NT2/D1 (cell line): ENCODE results near the gene ATP5MG.
A peak's percentile ranks its signal among the peaks of the same experiment; 100 is the strongest.
"Not testable (repeated sequence)": the region's sequence is repeated elsewhere in the genome, so short reads cannot be mapped to it uniquely, and the experiment has no call there.

Experiments used
- DNase-seq: peaks from one replicate; pipeline ENCODE4 v3.0.0-alpha.2; 2011; ENCODE audit warnings: low read depth, low spot score
- H3K27me3 ChIP-seq: 2 replicates; pipeline ENCODE4 v1.6.0; 2011; ENCODE audit warnings: mild to moderate bottlenecking; ENCODE audit not compliant: insufficient read length, insufficient read depth
- H3K36me3 ChIP-seq: 2 replicates; pipeline ENCODE4 v1.6.1; 2011; ENCODE audit warnings: mild to moderate bottlenecking, low read length, mixed read lengths; ENCODE audit not compliant: insufficient read depth, insufficient read length
- H3K4me1 ChIP-seq: 2 replicates; pipeline ENCODE4 v1.5.1; 2011; ENCODE audit not compliant: insufficient read depth, insufficient read length
- H3K4me3 ChIP-seq: 2 replicates; pipeline ENCODE4 v1.5.1; 2011; ENCODE audit warnings: low read depth; ENCODE audit not compliant: insufficient read length
- H3K9ac ChIP-seq: 2 replicates; pipeline ENCODE4 v1.6.0; 2011; ENCODE audit warnings: low read depth; ENCODE audit not compliant: insufficient read length
- H3K9me3 ChIP-seq: 2 replicates; pipeline ENCODE4 v1.5.1; 2011; ENCODE audit warnings: mild to moderate bottlenecking, low read length; ENCODE audit not compliant: insufficient read depth
- SUZ12 ChIP-seq: IDR thresholded peaks from 2 replicates; pipeline ENCODE4 v1.6.1; 2011; ENCODE audit not compliant: insufficient read length, insufficient read depth; ENCODE audit errors: extremely low read depth
- YY1 ChIP-seq: IDR thresholded peaks from 2 replicates; pipeline ENCODE4 v1.6.1; 2011; ENCODE audit not compliant: insufficient read length, insufficient read depth
- ZNF274 ChIP-seq: IDR thresholded peaks from 2 replicates; pipeline ENCODE4 v1.6.1; 2011; ENCODE audit warnings: mild to moderate bottlenecking, low read depth, low read length

The ATP5MG gene

DNA sequence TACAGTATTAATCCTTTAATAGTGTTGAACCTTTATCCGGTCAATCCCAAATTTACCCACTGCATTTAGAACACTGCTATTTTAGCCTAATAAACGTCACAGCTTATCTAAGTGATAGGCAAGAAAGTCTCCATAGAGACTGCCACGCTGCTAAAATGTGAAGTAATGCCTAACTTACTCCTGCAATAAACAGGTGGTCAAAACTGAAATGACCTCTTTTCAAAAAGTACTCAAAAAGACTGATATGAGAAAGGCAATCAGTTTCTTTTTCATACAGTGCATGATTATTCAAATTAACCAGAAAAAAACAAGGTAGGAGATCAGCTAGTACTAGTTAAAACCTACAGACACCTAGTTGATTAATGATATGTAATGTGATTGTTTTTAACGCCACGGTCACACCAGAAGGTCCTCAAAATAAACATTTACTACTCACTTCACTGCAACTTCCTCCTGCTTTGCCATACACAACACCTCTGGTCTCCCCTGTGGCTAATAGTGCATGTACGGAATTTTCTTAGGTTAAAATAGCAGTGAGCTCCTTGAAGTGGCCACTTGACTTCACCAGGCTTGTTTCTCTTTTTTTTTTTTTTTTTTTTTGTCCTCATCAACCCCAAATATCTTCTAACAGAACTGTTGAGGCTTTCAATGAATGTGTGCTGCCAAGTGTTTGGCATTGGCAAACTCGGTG lies 8.8 kb downstream of the ATP5MG start:
- H3K4me1 ChIP-seq: no peaks in the 10 kb centered on the region
- DNase-seq: no peak
- H3K9me3 ChIP-seq: no peaks in the 10 kb centered on the region
- no peak overlapping the region for H3K4me3 ChIP-seq
- H3K36me3 ChIP-seq: peaks cover 44% of the 10 kb centered on the region
- no peaks in the 10 kb centered on the region for H3K27me3 ChIP-seq
- H3K9ac ChIP-seq: no peak overlapping the region
- TF ChIP-seq ZNF274 (no peak), YY1 (no peak), SUZ12 (no peak)

DNA sequence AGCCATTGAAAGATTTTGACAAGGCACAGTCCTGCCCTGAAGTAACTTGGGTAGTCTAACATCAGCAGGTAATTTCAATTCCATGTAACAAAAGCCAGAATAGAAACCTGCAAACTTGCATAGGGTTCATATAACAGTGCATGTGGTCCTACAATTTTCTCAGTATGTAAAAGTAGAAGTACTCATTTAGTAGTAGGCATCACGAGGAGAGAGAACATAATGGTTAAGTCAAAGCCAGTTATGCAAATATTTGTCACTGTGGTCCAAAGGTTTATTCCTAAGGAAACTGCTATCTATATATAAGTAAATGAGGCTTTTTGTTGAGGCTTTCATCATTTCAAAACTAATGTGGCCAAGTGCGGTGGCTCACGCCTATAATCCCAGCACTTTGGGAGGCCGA lies 10.1 kb downstream of the ATP5MG start:
- Histone ChIP-seq H3K36me3 (peaks cover 32% of the 10 kb centered on the region), H3K4me1 (no peaks in the 10 kb centered on the region)
- TF ChIP-seq ZNF274: no peak
- no peak for TF ChIP-seq YY1
- no peak for TF ChIP-seq SUZ12

DNA sequence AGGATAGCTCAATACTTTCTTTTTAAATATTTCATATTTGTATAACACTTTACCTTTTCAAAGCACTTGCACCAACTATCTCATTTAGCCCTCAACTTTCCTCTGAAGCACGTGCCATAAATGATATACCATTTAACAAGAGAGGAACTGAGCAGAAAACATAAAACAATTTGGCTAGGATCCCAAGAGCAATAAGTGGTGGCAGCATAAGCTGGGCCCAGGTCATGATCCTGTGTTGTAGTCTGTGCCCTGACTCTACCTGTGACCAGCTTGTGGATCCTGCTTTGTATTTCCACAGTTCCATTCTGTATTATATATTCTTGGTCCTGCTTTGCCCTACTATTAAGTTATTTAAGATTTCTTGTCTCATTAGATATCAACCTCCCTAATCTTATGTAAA lies 11.5 kb downstream of the ATP5MG start:
- H3K27me3 ChIP-seq: no peaks in the 10 kb centered on the region
- TF ChIP-seq YY1 (no peak), ZNF274 (no peak), SUZ12 (no peak)
- peaks cover 21% of the 10 kb centered on the region for H3K36me3 ChIP-seq
- no peaks in the 10 kb centered on the region for H3K4me1 ChIP-seq
- no peaks in the 10 kb centered on the region for H3K9me3 ChIP-seq
- DNase-seq: no peak
- H3K9ac ChIP-seq: no peak overlapping the region
- no peak overlapping the region for H3K4me3 ChIP-seq

More for the DNA sequence above, 10.1 kb downstream of the ATP5MG start:
- no peak for DNase-seq
- no peaks in the 10 kb centered on the region for H3K27me3 ChIP-seq
- no peak overlapping the region for H3K4me3 ChIP-seq
- no peaks in the 10 kb centered on the region for H3K9me3 ChIP-seq
- H3K9ac ChIP-seq: no peak overlapping the region

DNA sequence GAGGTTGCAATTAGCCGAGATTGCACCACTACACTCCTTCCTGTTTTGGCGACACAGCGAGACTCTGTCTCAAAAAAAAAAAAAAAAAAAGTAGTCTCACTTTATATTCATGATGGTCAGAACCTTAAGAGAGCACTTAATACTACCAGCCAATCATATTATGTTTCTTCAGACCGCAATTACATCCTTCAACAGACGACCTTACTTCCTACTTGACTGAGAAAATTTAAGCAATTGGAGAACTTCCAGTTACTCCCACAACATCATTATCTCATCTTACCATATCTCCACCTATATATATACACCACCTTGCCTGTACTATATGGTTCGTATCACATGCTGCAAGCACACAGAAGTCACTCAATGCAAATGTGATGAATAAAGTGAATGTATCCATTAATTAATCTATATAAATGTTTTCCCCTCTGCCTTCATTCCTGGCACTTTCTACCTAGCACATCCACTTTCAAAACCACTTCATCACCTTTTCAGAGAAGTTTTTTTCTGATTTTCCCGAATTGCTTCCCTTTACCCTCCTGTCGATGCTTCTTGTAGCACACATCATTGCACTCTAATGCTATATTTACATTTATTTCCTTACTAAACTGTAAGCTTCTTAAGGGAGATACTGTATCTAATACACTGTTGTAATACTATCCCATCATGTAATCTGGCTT lies 13.8 kb downstream of the ATP5MG start:
- Histone ChIP-seq H3K9ac (peak overlapping the region; percentile 57), H3K4me3 (no peak overlapping the region), H3K9me3 (no peaks in the 10 kb centered on the region), H3K4me1 (no peaks in the 10 kb centered on the region), H3K27me3 (no peaks in the 10 kb centered on the region), H3K36me3 (peaks cover 3% of the 10 kb centered on the region)
- TF ChIP-seq SUZ12 (no peak), YY1 (no peak), ZNF274 (no peak)
- no peak for DNase-seq

DNA sequence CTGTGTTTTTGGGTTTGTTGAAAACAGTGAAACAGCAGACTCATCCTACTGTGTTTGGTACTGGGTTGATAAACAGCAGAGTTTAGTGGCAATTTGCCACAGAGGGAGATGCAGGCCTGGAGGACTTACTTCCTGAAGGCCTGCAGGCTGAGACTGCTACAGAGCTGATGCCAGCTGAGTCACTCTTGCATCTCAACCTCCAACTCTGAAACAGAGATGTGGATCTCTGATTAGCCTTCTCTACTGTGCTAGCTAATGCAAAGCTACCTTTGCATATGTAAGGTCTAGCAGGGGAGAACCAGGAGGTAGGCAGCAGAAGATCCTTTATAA lies 14.3 kb downstream of the ATP5MG start:
- peak; percentile 88 for DNase-seq
- Histone ChIP-seq H3K4me3 (no peak overlapping the region), H3K36me3 (peaks cover 3% of the 10 kb centered on the region), H3K27me3 (no peaks in the 10 kb centered on the region), H3K9ac (peak overlapping the region; percentile 57), H3K9me3 (no peaks in the 10 kb centered on the region), H3K4me1 (no peaks in the 10 kb centered on the region)
- TF ChIP-seq YY1 (no peak), SUZ12 (no peak), ZNF274 (no peak)

DNA sequence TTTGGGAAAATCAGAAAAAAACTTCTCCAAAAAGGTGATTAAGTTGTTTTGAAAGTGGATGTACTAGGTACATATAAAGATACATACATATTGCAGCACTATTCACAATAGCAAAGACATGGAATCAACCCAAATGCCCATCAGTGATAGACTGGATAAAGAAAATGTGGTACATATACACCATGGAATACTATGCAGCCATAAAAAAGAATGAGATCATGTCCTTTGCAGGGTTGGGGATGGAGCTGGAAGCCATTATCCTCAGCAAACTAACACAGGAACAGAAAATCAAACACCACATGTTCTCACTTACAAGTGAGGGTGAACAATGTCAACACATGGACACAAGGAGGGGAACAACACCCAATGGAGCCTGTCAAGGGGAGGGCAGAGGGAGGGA lies 15.5 kb downstream of the ATP5MG start:
- not testable (repeated sequence) for H3K9me3 ChIP-seq, H3K27me3 ChIP-seq, H3K4me1 ChIP-seq, H3K9ac ChIP-seq, DNase-seq, H3K4me3 ChIP-seq, H3K36me3 ChIP-seq

DNA sequence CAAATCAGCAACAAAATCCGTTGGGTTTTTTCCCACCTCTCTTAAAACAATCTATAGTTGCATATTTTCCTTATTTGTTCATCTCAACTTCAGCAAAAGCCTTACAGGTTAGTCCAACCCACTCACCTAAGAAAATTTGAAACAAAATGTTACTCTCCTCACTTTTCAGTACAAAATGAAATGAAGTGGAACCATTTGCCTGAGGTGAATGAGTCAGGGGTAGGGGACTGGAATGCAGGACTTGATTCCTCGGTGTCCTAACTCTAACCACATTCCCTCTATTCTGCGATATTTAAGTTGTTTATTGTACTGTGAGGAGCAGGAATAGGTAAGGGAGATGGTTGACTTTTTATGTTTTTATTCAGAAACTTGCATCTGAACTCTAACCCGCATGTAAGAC lies 16.4 kb downstream of the ATP5MG start:
- H3K9me3 ChIP-seq: no peaks in the 10 kb centered on the region
- no peak overlapping the region for H3K4me3 ChIP-seq
- H3K9ac ChIP-seq: no peak overlapping the region
- peaks cover 2% of the 10 kb centered on the region for H3K36me3 ChIP-seq
- no peak for DNase-seq
- no peaks in the 10 kb centered on the region for H3K27me3 ChIP-seq
- TF ChIP-seq ZNF274 (no peak), SUZ12 (no peak), YY1 (no peak)
- no peaks in the 10 kb centered on the region for H3K4me1 ChIP-seq
